ENCODE measurements around the gene MKNK2. TPM values are rescaled to one million over a fixed set of nuclear protein-coding genes. Genes with fewer than 3 reads are reported as not detected.

Gene MKNK2
- total and polyA plus RNA-seq, 10 of the 15 experiments (the other 5 are each of a cell fraction or from before 2014, with no cell fraction given) = 9.6 to 365 (median 69.9) TPM

- TF ChIP-seq FOS (IDR thresholded peaks at IDR 0.05; ENCODE audit: borderline replicate concordance, extremely low read depth, insufficient read length) = no peak
Measured at GRCh38 chr19:2059422-2060201, 8.6 kb upstream of the MKNK2 start (continued).

- SMC1A ChIA-PET (ENCODE audit: uncharacterized antibody, unreplicated experiment) = no interaction called here
- in situ Hi-C loops (cut with MboI) = no loop called here
- Histone ChIP-seq H3K36me3 (ENCODE audit: control insufficient read depth in 2 of 2, insufficient read depth in 2 of 2, low read length in 1 of 2) (no peaks in the 10 kb centered on the region), H3K9ac (ENCODE audit: control insufficient read depth, insufficient read depth, low read length) (no peak overlapping the region), H3K79me2 (ENCODE audit: control insufficient read depth, insufficient read depth, low read length) (peaks cover 20% of the 10 kb centered on the region), H3K4me2 (ENCODE audit: control insufficient read depth, insufficient read depth) (no peak overlapping the region), H3K9me3 (replicated peaks; ENCODE audit: control insufficient read depth, insufficient read depth, low read length) (no peaks in the 10 kb centered on the region), H3K27ac (ENCODE audit: control insufficient read depth, insufficient read depth) (no peak overlapping the region), H3K4me1 (ENCODE audit: control insufficient read depth, insufficient read depth, low read length) (peaks cover 44% of the 10 kb centered on the region), H2AFZ (ENCODE audit: control insufficient read depth, low read depth, low read length) (no peak overlapping the region), H3K27me3 (replicated peaks in 1 of 2; ENCODE audit: control insufficient read depth in 2 of 2, insufficient read depth in 2 of 2, low read length in 1 of 2) (no peaks in the 10 kb centered on the region), H4K20me1 (ENCODE audit: control insufficient read depth, insufficient read depth) (no peaks in the 10 kb centered on the region), H3K4me3 (no peak overlapping the region)
- ATAC-seq = no peak
- no peak for FAIRE-seq
- WGBS (ENCODE audit: insufficient coverage, insufficient replicate concordance, low lambda C conversion rate, missing lambda C conversion rate) = 86% methylated on average over 26 of the region's 27 CpGs
- CTCF ChIA-PET = interaction anchor here (1.0 kb wide), 1 partner anchor 29 kb away, joined by 3 read pairs; no protein-coding TSS in a partner anchor
- TF ChIP-seq IKZF1 (conservative IDR thresholded peaks at IDR 0.05) (no peak), MLLT1 (IDR thresholded peaks at IDR 0.05) (peak; percentile 46; the same call in 1 of the 2 replicates), ETV6 (conservative IDR thresholded peaks at IDR 0.05 in 1 of 2, IDR thresholded peaks at IDR 0.05 in 1 of 2; ENCODE audit: borderline replicate concordance in 1 of 2, low read depth in 1 of 2) (no peak), SIN3A (IDR thresholded peaks at IDR 0.05; ENCODE audit: low read depth, low read length) (no peak), FOXK2 (IDR thresholded peaks at IDR 0.05) (no peak), PML (IDR thresholded peaks at IDR 0.05; ENCODE audit: low read length) (no peak), TBL1XR1 (IDR thresholded peaks at IDR 0.05; ENCODE audit: low read depth, low read length) (no peak)
- RAD21 ChIA-PET (ENCODE audit: unreplicated experiment) = no interaction called here
- DNase-seq (ENCODE audit: low read depth, low spot score) = no peak
- POLR2A ChIA-PET = interaction anchor here (0.8 to 1.5 kb wide), 2 partner anchors 24 to 33 kb away, joined by 5 to 7 read pairs; no protein-coding TSS in a partner anchor
- no TSS peak for BruUV-seq (replicated peaks)
- intact Hi-C loops (cut with micrococcal nuclease; ENCODE audit: unreplicated experiment) = no loop called here
Measured at GRCh38 chr19:2058570-2059421, 7.8 kb upstream of the MKNK2 start.
